Measurements from ENCODE around the gene YEATS4. TPM values are rescaled to one million over a fixed set of nuclear protein-coding genes. Genes with fewer than 3 reads are reported as not detected.

Gene YEATS4
- polyA plus RNA-seq, 2 of the 4 experiments (the other 2 are of a cell fraction): 41.7 to 70.1 TPM

DNA sequence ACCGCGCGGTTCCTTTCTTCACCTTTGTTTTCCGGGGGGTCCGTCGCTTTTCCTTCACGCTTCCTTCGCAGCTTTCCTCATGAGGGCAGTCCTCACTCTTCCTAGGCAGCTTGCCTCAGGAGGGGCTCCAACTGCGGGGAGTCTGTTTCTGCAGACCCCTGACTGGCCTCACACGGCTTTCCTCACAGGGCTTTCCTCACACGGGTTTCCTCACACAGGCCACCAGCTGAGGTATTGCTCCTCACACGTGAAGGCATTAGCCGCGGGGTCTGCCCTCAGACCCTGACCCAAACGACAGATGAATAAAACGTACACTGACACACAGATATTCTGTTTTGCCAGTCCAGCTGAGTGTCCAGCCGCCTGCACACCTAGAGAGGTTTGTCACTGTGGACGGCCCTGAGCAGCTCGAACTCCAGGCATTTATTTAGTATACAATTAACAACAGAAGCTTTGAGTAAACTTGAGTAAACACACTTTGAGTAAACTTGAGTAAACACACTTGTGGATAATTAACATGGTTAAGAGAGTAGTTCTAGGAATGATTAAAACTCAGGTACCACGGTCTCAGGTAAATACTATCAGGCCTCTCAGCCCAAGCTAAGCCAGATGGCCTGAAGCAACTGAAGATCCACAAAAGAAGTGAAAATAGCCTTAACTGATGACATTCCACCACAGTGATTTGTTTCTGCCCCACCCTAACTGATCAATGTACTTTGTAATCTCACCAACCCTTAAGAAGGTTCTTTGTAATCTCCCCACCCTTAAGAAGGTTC lies 27.4 kb upstream of the YEATS4 start (continued):
- TF ChIP-seq HOXB13 (CRISPR knock-in tag; IDR thresholded peaks at IDR 0.05; ENCODE audit: low read depth): no peak
- no peak for TF ChIP-seq RAD21 (conservative IDR thresholded peaks at IDR 0.05 in 1 of 2, IDR thresholded peaks at IDR 0.05 in 1 of 2)
- no peak for TF ChIP-seq E2F6 (IDR thresholded peaks at IDR 0.05; ENCODE audit: borderline replicate concordance, low read depth)
- TF ChIP-seq POLR2AphosphoS2 (conservative IDR thresholded peaks at IDR 0.05; ENCODE audit: low read length): no peak
- no peak for TF ChIP-seq TP53 (CRISPR knock-in tag; IDR thresholded peaks at IDR 0.05)
- TF ChIP-seq, protein P1, sequence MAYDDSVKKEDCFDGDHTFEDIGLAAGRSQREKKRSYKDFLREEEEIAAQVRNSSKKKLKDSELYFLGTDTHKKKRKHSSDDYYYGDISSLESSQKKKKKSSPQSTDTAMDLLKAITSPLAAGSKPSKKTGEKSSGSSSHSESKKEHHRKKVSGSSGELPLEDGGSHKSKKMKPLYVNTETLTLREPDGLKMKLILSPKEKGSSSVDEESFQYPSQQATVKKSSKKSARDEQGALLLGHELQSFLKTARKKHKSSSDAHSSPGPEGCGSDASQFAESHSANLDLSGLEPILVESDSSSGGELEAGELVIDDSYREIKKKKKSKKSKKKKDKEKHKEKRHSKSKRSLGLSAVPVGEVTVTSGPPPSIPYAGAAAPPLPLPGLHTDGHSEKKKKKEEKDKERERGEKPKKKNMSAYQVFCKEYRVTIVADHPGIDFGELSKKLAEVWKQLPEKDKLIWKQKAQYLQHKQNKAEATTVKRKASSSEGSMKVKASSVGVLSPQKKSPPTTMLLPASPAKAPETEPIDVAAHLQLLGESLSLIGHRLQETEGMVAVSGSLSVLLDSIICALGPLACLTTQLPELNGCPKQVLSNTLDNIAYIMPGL (CRISPR knock-in tag; IDR thresholded peaks at IDR 0.05; ENCODE audit: borderline replicate concordance): no peak
- TF ChIP-seq HOXB5 (CRISPR knock-in tag; IDR thresholded peaks at IDR 0.05): no peak

GRCh38 chr12:69332815-69333358 lies 26.7 kb upstream of the YEATS4 start:
- POLR2A ChIA-PET: no interaction called here
- H3K4me2 ChIP-seq: peak overlapping the region; percentile 15; the same call in 2 of the 3 replicates
- H3K27ac ChIP-seq: no peak overlapping the region
- DNase-seq (ENCODE audit: low read depth in 1 of 2, low spot score in 1 of 2) (peak in 1 of 2 experiments; percentile 38), FAIRE-seq (no peak), ATAC-seq (no peak)
- H3K4me1 ChIP-seq: peaks cover 9% of the 10 kb centered on the region; the same call in 1 of the 3 replicates
- H3K4me3 ChIP-seq: no peak overlapping the region
- TF ChIP-seq NFE2L2 (conservative IDR thresholded peaks at IDR 0.05; ENCODE audit: low read length): no peak
- no peak for TF ChIP-seq RAD21 (conservative IDR thresholded peaks at IDR 0.05 in 1 of 2, IDR thresholded peaks at IDR 0.05 in 1 of 2)
- TF ChIP-seq, protein P2, sequence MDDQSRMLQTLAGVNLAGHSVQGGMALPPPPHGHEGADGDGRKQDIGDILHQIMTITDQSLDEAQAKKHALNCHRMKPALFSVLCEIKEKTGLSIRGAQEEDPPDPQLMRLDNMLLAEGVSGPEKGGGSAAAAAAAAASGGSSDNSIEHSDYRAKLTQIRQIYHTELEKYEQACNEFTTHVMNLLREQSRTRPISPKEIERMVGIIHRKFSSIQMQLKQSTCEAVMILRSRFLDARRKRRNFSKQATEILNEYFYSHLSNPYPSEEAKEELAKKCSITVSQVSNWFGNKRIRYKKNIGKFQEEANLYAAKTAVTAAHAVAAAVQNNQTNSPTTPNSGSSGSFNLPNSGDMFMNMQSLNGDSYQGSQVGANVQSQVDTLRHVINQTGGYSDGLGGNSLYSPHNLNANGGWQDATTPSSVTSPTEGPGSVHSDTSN (IDR thresholded peaks at IDR 0.05): no peak
- TF ChIP-seq ZC3H11A (IDR thresholded peaks at IDR 0.05): no peak
- TF ChIP-seq ZSCAN20 (CRISPR knock-in tag; IDR thresholded peaks at IDR 0.05): no peak
- TF ChIP-seq HEYL (CRISPR knock-in tag; IDR thresholded peaks at IDR 0.05): no peak
- no peak for TF ChIP-seq ZNF302 (CRISPR knock-in tag; IDR thresholded peaks at IDR 0.05)
- no peak for TF ChIP-seq TFCP2L1 (CRISPR knock-in tag; IDR thresholded peaks at IDR 0.05)
- TF ChIP-seq NR3C1 (IDR thresholded peaks at IDR 0.05): no peak
- TF ChIP-seq GATA3 (IDR thresholded peaks at IDR 0.05; ENCODE audit: borderline replicate concordance): no peak
- no peak for TF ChIP-seq RNF2 (IDR thresholded peaks at IDR 0.05; ENCODE audit: borderline replicate concordance, low read depth)
- TF ChIP-seq, protein P3, sequence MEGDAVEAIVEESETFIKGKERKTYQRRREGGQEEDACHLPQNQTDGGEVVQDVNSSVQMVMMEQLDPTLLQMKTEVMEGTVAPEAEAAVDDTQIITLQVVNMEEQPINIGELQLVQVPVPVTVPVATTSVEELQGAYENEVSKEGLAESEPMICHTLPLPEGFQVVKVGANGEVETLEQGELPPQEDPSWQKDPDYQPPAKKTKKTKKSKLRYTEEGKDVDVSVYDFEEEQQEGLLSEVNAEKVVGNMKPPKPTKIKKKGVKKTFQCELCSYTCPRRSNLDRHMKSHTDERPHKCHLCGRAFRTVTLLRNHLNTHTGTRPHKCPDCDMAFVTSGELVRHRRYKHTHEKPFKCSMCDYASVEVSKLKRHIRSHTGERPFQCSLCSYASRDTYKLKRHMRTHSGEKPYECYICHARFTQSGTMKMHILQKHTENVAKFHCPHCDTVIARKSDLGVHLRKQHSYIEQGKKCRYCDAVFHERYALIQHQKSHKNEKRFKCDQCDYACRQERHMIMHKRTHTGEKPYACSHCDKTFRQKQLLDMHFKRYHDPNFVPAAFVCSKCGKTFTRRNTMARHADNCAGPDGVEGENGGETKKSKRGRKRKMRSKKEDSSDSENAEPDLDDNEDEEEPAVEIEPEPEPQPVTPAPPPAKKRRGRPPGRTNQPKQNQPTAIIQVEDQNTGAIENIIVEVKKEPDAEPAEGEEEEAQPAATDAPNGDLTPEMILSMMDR (IDR thresholded peaks at IDR 0.05): no peak
- no peak for TF ChIP-seq RFX5 (IDR thresholded peaks at IDR 0.05)
- TF ChIP-seq ZFP36 (IDR thresholded peaks at IDR 0.05; ENCODE audit: borderline replicate concordance, partially characterized antibody): no peak
- no peak for TF ChIP-seq MYC (IDR thresholded peaks at IDR 0.05; ENCODE audit: borderline replicate concordance, low read length)
- TF ChIP-seq KDM1A (IDR thresholded peaks at IDR 0.05; ENCODE audit: low read depth): no peak
- TF ChIP-seq, protein P4, sequence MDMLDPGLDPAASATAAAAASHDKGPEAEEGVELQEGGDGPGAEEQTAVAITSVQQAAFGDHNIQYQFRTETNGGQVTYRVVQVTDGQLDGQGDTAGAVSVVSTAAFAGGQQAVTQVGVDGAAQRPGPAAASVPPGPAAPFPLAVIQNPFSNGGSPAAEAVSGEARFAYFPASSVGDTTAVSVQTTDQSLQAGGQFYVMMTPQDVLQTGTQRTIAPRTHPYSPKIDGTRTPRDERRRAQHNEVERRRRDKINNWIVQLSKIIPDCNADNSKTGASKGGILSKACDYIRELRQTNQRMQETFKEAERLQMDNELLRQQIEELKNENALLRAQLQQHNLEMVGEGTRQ (IDR thresholded peaks at IDR 0.05): no peak
- no peak for TF ChIP-seq REST (IDR thresholded peaks at IDR 0.05)
- TF ChIP-seq EHMT2 (IDR thresholded peaks at IDR 0.05; ENCODE audit: low read depth): no peak
- no peak for TF ChIP-seq BHLHE40 (IDR thresholded peaks at IDR 0.05; ENCODE audit: low read depth, low read length)
- WGBS (ENCODE audit: missing lambda C conversion rate): 56% methylated on average over 6 of the region's 6 CpGs
- CTCF ChIA-PET: interaction anchor here (0.6 to 2.0 kb wide), 3 partner anchors 9 to 303 kb away, joined by 3 to 8 read pairs (median 3); no protein-coding TSS in a partner anchor
- no peaks in the 10 kb centered on the region for H3K9me3 ChIP-seq

All from A549 (cell line).